GM19372 (cell line): ENCODE measurements around the gene GLT6D1.

Experiments
- ATAC-seq: cut with Tn5 transposase; IDR thresholded peaks from one replicate; pipeline ENCODE4 v1.9.1; 2021; ENCODE audit warnings: mild to moderate bottlenecking, low read depth, moderate library complexity; ENCODE audit not compliant: unreplicated experiment

GLT6D1 gene

DNA sequence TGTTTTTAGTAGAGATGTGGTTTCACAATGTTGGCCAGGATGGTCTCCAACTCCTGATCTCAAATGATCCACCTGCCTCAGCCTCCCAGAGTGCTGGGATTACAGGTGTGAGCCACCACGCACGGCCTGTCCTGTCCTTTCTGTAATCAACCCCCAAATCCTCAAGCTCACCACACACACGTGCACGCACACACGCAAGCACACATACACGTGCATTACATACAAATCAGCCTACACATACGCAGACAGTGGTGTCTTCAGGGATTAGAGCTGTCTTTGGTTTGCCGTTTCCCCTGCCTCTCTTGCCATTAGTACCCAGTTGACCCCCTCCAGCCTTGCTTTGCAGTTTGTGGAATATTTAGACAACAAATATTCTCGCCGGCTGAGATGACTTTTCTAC, 6.5 kb downstream of the GLT6D1 start:
- no peak for ATAC-seq

DNA sequence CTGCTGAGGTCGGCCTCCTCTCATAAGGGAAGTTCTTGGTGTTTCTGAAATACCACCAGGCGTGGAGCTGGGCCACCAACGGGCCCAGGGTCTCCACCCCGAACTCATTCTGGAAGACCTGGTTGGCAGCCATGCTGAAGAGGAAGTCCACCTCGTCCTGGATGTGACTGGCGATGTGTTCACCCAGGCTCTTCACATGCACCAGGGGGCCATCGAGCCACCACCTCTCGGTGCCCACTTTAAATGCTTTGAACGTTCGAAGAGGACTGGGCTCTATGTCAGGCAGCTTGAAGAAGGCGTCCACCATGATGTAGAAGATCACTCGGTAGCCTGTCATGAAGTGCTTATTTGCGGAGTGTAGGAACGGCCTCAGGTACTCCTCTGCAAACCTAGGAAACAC, 15.1 kb downstream of the GLT6D1 start:
- ATAC-seq = no peak

DNA sequence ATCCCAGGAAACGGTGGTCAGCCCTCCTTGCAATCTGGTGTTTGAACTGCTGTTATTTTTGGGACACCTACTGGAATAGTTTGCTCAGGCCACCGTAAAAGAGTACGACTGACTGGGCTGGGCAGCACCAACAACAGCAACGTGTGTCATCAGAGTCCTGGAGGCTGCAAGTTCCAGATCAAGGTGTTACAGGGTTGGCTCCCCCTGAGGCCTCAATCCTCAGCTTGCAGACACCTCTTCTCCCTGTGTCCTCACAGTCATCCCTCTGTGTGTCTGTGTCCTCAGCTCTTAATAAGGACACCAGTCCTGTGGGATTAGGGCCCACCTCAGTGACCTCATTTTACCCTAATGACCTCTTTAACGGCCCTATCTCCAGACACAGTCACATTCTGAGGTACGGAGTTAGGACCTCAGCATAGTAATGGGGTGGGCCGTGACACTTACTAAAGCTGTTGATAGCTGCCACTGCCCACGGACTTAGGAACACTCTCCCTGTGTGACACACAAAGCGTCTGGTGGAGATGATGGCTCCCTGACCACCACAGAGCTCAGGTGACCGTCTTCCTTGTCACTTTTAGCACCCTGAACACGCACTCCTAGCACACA, 16.8 kb downstream of the GLT6D1 start:
- ATAC-seq = no peak

DNA sequence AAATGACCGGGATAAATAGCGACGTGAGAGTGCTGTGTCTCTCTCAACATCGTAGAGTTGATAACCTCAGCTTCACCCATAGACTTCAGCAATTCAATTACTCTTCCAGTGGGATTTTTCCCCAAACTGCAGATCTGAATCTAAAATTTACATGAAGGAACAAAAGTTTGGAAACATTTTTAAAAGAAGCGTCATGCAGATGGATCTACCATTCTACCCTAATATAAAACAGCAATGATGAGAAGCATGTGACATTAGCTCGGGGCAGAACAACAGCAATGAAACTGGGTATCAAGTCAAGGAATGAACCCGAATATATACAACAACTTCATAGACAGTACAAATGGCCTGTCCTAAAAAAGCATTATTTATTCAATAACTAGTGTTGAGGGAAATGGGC, 18.8 kb downstream of the GLT6D1 start:
- no peak for ATAC-seq

DNA sequence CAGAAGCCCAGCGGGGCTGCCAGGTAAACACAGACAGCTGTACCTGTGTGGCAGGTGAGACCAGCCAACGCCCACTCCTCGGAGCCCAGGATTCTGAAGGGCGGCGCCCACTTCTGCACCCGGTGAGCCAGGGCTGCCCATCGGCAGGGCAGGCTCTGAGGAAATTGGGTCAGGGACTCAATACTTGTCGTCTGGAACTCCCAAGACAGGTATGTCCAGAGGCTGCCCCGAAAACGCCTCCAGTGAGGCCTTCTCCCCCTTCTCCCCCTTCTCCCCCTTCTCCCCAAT, 19.8 kb downstream of the GLT6D1 start:
- ATAC-seq = no peak

DNA sequence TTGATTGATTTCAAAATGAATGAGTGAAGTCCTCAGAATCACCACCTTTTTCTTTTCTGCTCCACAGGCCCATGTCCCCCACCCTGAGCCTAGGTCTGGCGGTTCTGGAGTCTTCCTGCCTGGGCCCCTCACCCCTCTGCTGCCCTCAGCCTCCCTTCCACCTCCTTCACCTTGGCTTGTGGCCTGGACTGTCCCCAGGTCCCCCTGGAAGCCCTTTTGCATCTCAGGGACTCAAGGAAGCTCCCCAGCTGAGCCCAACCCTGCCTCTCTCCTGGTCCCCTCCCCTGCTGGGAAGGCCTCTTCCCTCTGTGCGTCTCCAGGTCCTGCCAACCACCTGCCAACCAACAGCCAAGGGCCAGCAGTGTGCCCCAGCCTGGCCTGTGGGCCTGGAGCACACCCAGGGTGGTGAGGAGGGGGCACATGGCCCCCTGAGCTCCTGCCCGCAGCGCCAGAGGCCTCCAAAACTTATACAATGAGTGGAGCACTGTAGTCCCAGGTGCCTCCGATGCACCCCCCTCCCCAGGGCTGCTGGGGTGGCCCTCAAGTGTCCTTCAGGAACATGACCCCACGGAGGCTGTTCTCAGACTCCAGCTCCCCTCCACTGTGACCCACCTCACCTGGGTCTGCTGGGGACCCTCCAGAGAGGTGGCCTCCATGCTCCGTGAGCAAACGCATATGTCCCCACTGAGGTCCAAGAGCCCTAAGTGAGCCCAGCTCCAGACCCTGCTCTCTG, 20.3 kb downstream of the GLT6D1 start:
- ATAC-seq = no peak

DNA sequence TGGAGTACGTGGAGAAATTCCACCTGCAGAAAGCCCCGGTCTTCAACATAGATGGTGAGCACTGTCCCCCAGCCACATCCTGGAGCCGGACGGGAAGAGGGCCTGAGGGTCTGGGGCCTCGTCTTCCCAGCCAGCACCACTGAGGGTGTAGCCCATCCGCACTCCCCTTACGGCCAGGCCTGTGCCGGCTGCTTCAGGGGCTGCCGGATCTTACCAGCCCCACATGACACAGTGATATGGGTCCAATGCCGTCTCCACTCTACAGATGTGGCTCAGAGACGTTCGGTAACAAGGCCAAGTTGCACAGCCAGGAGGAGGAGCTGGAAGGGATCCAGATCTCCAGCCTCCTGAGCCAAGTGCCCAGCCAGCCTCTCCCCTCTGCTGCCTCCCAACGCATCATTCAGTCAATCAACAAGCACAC, 21.3 kb downstream of the GLT6D1 start:
- ATAC-seq = no peak

DNA sequence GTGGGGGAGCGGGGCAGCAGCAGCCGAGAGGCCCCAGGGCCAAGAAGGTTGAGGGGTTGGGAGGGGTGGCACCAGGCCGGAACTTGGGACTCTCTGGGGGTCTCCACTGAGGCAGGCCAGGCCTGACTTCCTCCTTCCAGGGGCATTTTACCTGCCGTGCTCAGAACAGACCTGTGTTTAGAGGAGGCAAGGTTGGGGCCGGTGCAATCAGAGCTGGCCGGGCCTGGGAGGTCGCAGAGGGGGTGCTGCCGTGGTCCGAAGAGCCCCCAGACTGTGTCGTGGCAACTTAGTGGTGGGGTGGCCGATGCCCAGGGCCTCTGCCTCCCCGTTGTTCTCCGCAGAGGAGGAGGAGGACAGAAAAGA, 21.8 kb downstream of the GLT6D1 start:
- no peak for ATAC-seq

DNA sequence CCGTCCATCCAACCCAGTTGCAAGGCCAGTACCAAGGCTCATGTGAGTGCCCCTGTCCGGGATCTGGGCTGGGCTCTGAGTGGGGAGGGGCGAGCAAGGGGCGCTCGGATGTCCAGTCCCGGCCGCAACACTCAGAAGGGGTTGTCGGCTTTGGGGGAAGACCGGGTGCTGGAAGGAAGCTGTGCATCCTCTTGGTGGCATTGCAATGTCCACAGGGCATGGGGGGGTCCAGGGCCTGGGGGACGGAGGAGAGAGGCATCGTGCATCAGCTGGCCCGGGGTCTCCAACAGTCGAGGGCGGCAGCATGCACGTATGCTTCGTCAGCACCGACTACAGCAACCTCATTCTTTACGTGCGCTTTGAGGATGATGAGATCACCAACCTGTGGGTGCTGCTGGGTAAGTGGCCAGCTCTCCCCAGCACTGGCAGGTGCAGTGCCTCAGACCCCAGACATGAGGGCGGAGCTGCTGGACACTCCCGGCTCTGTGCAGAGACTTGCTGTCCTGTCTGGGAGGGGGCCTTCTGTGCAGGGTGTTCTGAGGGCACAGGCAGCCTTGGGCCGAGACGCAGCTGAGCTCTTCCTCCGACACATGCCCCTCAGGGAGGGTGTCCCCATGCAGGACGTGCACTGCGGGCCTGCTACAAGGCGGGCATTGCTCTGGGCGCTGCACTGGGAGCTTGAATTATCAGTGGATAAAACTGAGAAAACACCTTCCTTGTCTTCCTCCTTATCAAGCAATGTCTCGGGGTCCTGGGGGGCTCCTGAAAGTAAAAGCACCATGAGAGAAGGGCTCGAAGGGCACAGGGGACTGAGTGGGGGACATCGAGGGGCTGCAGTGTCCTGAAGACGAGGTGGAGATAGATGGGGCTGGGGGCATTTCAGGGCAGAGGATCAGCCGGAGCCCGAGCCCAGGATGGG, 22.5 kb downstream of the GLT6D1 start:
- no peak for ATAC-seq

DNA sequence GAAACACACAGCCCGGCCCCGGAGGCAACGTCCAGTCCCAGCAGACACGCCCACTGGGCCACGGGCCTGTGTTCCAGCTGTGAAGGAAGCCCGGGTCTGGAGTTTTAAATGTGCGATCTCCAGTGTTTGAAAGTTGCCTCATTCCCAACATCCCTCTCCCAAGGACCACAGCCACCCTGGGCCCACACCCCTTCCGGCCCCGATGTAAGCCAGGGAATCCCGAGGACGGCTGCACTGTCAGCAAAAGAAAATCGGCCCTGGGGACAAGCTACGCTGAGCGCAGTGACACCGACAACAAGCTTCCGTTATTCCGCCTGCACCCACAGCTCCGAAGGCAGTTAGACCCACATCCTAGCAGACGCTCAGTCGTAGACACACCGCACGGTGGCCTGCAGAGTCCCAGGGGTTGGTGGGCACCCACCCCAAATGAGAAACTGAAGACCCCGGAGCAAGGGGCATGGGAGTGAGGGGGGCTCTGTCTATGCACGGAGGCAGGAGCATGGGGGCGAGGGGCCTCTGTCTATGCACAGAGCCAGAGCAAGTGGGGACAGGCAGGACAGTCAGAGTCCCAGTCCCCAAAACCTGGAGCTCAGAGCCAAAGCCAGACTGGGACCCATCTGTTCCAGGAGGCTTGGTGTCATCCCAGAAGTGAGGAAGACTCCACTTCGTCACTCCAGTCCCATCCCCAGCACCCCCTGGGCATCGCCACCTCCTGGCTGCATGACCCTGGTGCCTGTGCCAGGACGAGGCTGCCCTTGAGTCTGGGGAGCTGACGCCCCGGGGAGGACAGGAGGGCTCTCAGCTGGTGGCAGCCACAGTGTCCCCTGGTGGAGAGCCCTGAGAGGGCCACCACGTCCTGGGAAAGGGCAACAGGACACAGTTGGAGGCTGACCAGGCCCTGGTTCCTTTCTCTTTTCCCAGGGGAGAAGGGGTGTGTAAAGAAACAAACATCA, 23.4 kb downstream of the GLT6D1 start:
- no peak for ATAC-seq

DNA sequence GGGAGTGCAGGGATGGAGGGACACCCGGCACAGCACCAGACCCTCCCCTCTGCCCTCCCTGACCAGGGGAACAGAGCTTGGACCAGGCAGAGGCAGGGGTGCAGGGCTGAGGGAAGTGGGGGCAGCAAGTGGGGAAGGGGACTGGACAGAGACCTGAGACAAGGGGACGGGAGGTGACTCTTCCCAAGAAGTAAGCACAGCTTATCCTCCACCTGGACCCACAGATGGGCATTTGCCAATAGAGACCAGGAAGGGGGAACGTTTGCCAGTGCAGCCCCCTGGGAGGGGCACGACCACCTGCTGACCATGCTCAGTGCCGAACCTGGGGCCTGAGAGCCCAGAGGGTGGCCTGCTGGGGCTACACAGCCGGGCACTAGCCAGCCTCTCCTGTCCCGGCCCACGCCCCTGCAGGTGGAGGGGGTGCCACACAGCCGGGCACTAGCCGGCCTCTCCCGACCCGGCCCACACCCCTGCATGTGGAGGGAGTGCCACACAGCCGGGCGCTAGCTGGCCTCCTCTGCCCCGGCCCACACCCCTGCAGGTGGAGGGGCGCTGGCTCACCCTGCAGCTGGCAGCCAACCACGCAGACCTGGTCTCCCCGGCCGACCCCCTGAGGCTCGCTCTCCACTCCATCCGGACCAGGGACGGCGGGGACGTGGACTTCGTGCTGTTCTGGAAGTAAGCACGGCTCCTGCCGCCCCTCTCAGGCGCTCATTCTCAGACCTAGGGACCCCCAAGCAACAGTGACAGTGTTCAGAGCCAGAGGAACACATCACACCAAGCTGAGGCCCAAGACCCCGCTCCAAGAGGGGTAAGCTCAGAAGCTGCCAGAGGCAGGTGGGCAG, 24.3 kb downstream of the GLT6D1 start:
- no peak for ATAC-seq

DNA sequence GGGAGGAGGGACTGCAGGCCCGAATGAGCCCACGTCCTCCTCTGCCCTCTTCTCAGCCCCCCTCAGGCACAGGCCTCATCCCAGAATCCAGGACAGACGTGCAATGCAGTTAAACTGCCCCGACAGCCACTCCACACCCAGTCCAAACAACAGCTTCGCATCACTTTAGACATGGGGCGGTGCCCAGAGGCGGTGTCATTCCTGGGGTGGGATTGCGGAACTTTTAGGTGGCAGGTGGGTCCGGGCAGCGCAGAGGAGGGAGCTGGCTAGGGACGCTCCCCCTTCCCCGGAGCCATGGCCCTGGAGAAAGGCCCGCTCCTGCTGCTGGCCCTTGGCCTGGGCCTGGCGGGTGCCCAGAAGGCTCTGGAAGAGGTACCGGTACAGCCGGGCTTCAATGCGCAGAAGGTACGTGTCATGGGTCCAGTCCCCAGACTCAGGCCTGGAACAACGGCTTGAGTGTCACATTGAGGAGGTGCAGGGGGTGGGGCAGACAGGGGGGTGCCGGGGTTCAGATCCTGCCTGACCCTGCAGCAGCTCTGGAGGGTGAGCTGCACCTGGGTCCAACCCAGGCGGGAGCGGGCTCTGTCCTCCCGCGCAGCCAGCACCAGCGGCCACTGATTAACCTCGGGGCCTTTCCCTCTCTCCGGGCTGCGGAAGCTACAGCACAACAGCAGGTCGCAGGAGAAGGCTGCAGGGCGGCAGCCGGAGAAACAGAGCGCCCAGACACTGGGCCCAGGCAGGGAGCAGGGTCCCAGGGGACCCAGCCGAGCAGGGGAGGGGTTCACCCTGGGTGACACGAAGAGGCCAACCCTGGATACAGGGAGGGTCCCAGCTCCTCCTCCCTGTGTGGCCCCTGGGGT, 25.2 kb downstream of the GLT6D1 start:
- no peak for ATAC-seq

DNA sequence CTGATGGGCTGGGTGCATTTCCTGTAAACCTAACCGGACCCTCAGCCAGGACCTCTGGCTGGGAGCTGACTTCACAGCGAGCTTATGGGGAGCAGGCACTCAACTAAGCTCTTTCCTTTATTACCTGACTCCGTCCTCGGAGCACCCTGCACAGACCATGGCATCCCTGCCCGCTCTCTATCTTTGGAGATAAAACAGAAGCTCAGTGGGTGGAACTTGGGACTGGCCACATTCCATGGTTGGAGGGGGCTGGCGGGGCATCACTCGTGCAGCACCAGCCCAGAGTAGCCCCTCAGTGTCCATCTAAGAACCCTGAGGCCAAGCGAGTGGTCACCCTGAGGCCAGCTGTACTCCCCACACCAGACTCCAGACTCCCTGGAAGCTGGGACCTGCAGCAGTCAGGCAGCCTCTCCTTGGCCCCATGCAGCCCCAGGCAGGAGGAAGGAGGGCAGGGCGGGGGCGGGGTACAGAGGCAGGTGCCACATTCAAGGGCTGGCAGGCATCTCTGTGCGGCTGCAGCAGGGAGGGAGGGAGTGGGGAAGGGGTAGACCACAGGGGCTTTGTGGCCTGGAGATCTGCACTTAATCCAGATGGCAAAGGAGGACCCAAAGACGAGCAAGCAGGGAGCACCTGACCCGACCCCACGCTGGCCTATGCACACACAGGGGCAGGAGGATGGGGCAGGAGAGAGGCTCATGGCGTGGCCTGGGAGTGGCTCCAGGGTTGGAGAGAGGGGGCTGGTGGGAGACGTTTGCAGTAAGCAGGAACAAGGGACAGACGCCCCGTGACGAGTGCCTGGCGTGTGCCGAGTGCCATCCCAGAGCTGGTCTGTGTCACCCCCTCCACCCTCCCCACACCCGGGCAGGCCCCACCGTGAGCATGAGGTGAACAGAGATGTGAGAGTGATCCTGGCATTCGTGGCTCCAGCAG, 26.1 kb downstream of the GLT6D1 start:
- no peak for ATAC-seq

DNA sequence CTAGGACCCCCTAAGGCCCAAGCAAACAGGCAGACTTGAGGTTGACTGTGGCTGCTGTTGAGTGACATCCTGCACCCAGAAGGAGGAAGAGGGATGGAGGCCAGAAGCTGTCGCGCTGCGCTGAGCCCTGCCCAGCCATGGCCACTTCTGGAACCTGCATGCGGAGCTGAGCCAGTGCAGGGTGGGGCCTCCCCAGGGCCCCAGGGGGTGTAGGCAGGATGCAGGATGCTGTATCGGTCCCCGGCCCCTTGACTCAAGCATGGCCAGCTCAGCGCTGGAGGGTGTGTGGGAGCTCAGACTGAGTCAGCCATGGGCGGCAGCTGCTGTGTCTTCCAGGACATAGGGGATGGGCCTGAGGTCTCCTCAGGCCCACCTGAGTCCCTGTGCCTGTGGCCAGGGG, 26.9 kb downstream of the GLT6D1 start:
- ATAC-seq = no peak

DNA sequence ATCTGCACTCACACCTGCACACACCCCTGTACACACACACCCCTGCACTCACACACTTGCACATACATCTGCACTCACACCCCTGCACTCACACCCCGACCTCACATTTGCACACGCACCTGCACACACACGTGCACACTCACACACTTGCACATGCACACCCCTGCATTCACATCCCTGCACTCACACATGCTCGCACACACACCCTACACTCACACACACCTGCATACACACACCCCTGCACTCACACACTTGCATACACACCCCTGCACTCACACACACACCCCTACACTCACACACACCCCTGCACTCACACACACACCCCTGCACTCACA, 27.5 kb downstream of the GLT6D1 start:
- ATAC-seq = no peak

DNA sequence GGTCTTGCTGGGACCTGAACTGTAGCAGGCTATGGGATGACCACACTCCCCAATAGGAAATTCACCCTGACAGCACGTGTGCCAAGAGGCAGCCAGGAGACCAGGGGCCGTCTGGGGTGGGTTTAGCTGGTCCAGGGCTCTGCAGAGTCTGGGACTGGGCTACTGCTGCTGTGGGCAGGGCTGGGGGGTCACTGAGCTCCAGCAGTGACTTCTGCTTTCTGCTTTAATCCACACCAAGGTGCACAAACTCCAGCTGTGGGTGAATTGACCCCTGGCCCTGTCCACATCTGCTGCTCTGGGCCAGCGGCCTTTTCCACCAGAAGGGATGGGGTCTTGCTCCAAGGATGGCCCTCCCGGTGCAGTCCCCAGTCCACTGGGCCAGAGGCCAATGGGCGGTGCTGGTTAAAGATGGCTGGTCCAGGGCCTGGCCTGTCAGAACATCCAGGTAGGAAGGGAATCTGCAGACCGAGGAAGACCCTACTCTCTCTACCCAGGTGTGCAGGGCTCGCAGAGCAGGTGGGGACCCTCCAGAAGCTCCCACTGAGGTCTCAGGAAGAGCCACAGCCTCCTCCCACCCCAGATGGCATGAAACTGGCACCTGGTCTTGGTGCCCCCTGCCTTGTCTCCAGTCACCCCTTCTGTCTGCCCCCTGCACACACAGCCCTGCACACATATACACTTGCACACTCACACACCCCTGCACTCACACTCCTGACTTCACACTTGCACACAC, 28.0 kb downstream of the GLT6D1 start:
- no peak for ATAC-seq
